SIG-M5 (cell line): ENCODE data around the gene PCDHGB3.
"Not testable (repeated sequence)": the region's sequence is repeated elsewhere in the genome, so short reads cannot be mapped to it uniquely, and the experiment has no call there.

Source experiments
- DNase-seq: peaks from one replicate; lab custom pipeline; 2025; lab: John Stamatoyannopoulos, UW

The PCDHGB3 gene

GRCh38 chr5:141359790-141360426 is 10.1 kb upstream of the PCDHGB3 start, which contains the start of gene PCDHGB2:
Gene PCDHGB2, plus strand, starts transcription at chr5:141359994. Its CDS starts 142 bp downstream, at chr5:141360136.
- DNase-seq, result no peak

GRCh38 chr5:141360685-141361084 is 9.4 kb upstream of the PCDHGB3 start:
- DNase-seq, result no peak

- DNase-seq, result no peak
Measured at GRCh38 chr5:141362719-141363118, 7.3 kb upstream of the PCDHGB3 start.

- no peak for DNase-seq
Measured at GRCh38 chr5:141363952-141364660, 5.9 kb upstream of the PCDHGB3 start, which contains the start of gene PCDHGA5. Gene PCDHGA5, plus strand, starts transcription at chr5:141364162. Its CDS starts 169 bp downstream, at chr5:141364331.

- DNase-seq, result no peak
Measured at GRCh38 chr5:141366016-141366896, 3.8 kb upstream of the PCDHGB3 start.

- DNase-seq, result no peak
Measured at GRCh38 chr5:141371572-141372475, 1.8 kb downstream of the PCDHGB3 start.

- no peak for DNase-seq
Measured at GRCh38 chr5:141373673-141374317, 3.8 kb downstream of the PCDHGB3 start, which contains the start of gene PCDHGA6. Gene PCDHGA6, plus strand, starts transcription at chr5:141373891. Its CDS starts 193 bp downstream, at chr5:141374084.

- DNase-seq, result no peak
Measured at GRCh38 chr5:141374627-141375026, 4.6 kb downstream of the PCDHGB3 start.

- DNase-seq, result not testable (repeated sequence)
Measured at GRCh38 chr5:141375444-141376155, 5.6 kb downstream of the PCDHGB3 start.

GRCh38 chr5:141382469-141383294 is 12.6 kb downstream of the PCDHGB3 start, which contains the start of gene PCDHGA7:
Gene PCDHGA7, plus strand, starts transcription at chr5:141382742. Its CDS starts 158 bp downstream, at chr5:141382900.
- no peak for DNase-seq

- DNase-seq, result no peak
Measured at GRCh38 chr5:141383345-141383744, 13.3 kb downstream of the PCDHGB3 start.

- no peak for DNase-seq
Measured at GRCh38 chr5:141384471-141385267, 14.6 kb downstream of the PCDHGB3 start.

- DNase-seq, result not testable (repeated sequence)
Measured at GRCh38 chr5:141387557-141388311, 17.7 kb downstream of the PCDHGB3 start, which contains the start of gene PCDHGB4. Gene PCDHGB4, plus strand, starts transcription at chr5:141387698. Its CDS starts 187 bp downstream, at chr5:141387885.

- DNase-seq, result no peak
Measured at GRCh38 chr5:141388661-141389060, 18.6 kb downstream of the PCDHGB3 start.

- no peak for DNase-seq
Measured at GRCh38 chr5:141389153-141390042, 19.4 kb downstream of the PCDHGB3 start.
